T-helper 2 cell treated with Interferon-gamma antibody and Interleukin-4, amounts not matched to agents 5 μg/mL and 100 μg/mL, for 36 hours (primary cell): Measurements from ENCODE around the gene MSL3B.

Source experiments
- DNase-seq: peaks from one replicate; pipeline ENCODE4 v3.0.0; 2021; ENCODE audit warnings: low spot score
- H3K27ac Mint-ChIP-seq: one replicate; pipeline ENCODE4 v1.8.0; 2021; ENCODE audit warnings: mild to moderate bottlenecking, mixed read lengths
- H3K27me3 Mint-ChIP-seq: one replicate; pipeline ENCODE4 v1.8.0; 2021; ENCODE audit warnings: low read depth, mixed read lengths
- H3K36me3 Mint-ChIP-seq: one replicate; pipeline ENCODE4 v1.8.0; 2021; ENCODE audit warnings: low read depth, mixed read lengths
- H3K4me1 Mint-ChIP-seq: one replicate; pipeline ENCODE4 v1.8.0; 2021; ENCODE audit warnings: low read depth, mixed read lengths
- H3K4me3 Mint-ChIP-seq: one replicate; pipeline ENCODE4 v1.8.0; 2022; ENCODE audit warnings: mild to moderate bottlenecking, moderate library complexity, mixed read lengths
- H3K9me3 Mint-ChIP-seq: one replicate; pipeline ENCODE4 v1.8.0; 2021; ENCODE audit warnings: mixed read lengths

Gene MSL3B

GRCh38 chr2:233862261-233862768 lies 5.9 kb downstream of the MSL3B start:
- Mint-ChIP-seq H3K36me3 (peaks cover 22% of the 10 kb centered on the region), H3K4me1 (peaks cover 19% of the 10 kb centered on the region), H3K27ac (no peak overlapping the region), H3K4me3 (no peak overlapping the region), H3K9me3 (peaks cover 2% of the 10 kb centered on the region), H3K27me3 (peaks cover 5% of the 10 kb centered on the region)
- no peak for DNase-seq

- Mint-ChIP-seq H3K4me1 (peaks cover 15% of the 10 kb centered on the region), H3K27ac (no peak overlapping the region), H3K27me3 (peaks cover 5% of the 10 kb centered on the region), H3K9me3 (no peaks in the 10 kb centered on the region), H3K36me3 (peaks cover 9% of the 10 kb centered on the region), H3K4me3 (no peak overlapping the region)
- no peak for DNase-seq
These were observed 9.9 kb downstream of the MSL3B start for GRCh38 chr2:233858331-233858730.

GRCh38 chr2:233857511-233858141 lies 10.6 kb downstream of the MSL3B start:
- H3K27me3 Mint-ChIP-seq: peaks cover 5% of the 10 kb centered on the region
- H3K27ac Mint-ChIP-seq: no peak overlapping the region
- H3K4me1 Mint-ChIP-seq: peaks cover 21% of the 10 kb centered on the region
- H3K9me3 Mint-ChIP-seq: no peaks in the 10 kb centered on the region
- H3K36me3 Mint-ChIP-seq: peaks cover 16% of the 10 kb centered on the region
- peak overlapping the region; percentile 26 for H3K4me3 Mint-ChIP-seq
- DNase-seq: peak; percentile 47

GRCh38 chr2:233856184-233856583 lies 12.0 kb downstream of the MSL3B start:
- peaks cover 30% of the 10 kb centered on the region for H3K36me3 Mint-ChIP-seq
- peaks cover 3% of the 10 kb centered on the region for H3K27me3 Mint-ChIP-seq
- no peak overlapping the region for H3K4me3 Mint-ChIP-seq
- no peak overlapping the region for H3K27ac Mint-ChIP-seq
- peaks cover 35% of the 10 kb centered on the region for H3K4me1 Mint-ChIP-seq
- H3K9me3 Mint-ChIP-seq: no peaks in the 10 kb centered on the region
- DNase-seq: no peak

GRCh38 chr2:233855345-233855744 lies 12.8 kb downstream of the MSL3B start:
- H3K36me3 Mint-ChIP-seq: peaks cover 37% of the 10 kb centered on the region
- peaks cover 38% of the 10 kb centered on the region for H3K4me1 Mint-ChIP-seq
- H3K9me3 Mint-ChIP-seq: no peaks in the 10 kb centered on the region
- no peak for DNase-seq
- H3K4me3 Mint-ChIP-seq: peak overlapping the region; percentile 100
- peaks cover 3% of the 10 kb centered on the region for H3K27me3 Mint-ChIP-seq
- H3K27ac Mint-ChIP-seq: peak overlapping the region; percentile 41

GRCh38 chr2:233854241-233854981 lies 13.8 kb downstream of the MSL3B start, which contains the start of gene HJURP:
Gene HJURP, minus strand, starts transcription at chr2:233854535. Its CDS starts 35 bp downstream, at chr2:233854500.
- H3K4me1 Mint-ChIP-seq: peaks cover 38% of the 10 kb centered on the region
- peak; percentile 95 for DNase-seq
- peak within 1 kb of the TSS; percentile 100 for H3K4me3 Mint-ChIP-seq
- H3K9me3 Mint-ChIP-seq: no peaks in the 10 kb centered on the region
- H3K27me3 Mint-ChIP-seq: peaks cover under 1% of the 10 kb centered on the region
- H3K27ac Mint-ChIP-seq: peak within 1 kb of the TSS; percentile 99
- H3K36me3 Mint-ChIP-seq: peaks cover 45% of the 10 kb centered on the region

GRCh38 chr2:233853883-233854240 lies 14.3 kb downstream of the MSL3B start:
- Mint-ChIP-seq H3K4me3 (peak overlapping the region; percentile 100), H3K9me3 (no peaks in the 10 kb centered on the region), H3K36me3 (peaks cover 51% of the 10 kb centered on the region), H3K4me1 (peaks cover 44% of the 10 kb centered on the region), H3K27ac (peak overlapping the region; percentile 99), H3K27me3 (no peaks in the 10 kb centered on the region)
- no peak for DNase-seq

GRCh38 chr2:233853353-233853752 lies 14.8 kb downstream of the MSL3B start:
- Mint-ChIP-seq H3K4me1 (peaks cover 48% of the 10 kb centered on the region), H3K4me3 (peak overlapping the region; percentile 100), H3K27me3 (no peaks in the 10 kb centered on the region), H3K36me3 (peaks cover 56% of the 10 kb centered on the region), H3K27ac (peak overlapping the region; percentile 99), H3K9me3 (no peaks in the 10 kb centered on the region)
- DNase-seq: peak; percentile 7

GRCh38 chr2:233852056-233852455 lies 16.1 kb downstream of the MSL3B start:
- H3K36me3 Mint-ChIP-seq: peaks cover 67% of the 10 kb centered on the region
- no peaks in the 10 kb centered on the region for H3K9me3 Mint-ChIP-seq
- H3K4me1 Mint-ChIP-seq: peaks cover 50% of the 10 kb centered on the region
- DNase-seq: no peak
- peak overlapping the region; percentile 55 for H3K27ac Mint-ChIP-seq
- H3K4me3 Mint-ChIP-seq: peak overlapping the region; percentile 100
- no peaks in the 10 kb centered on the region for H3K27me3 Mint-ChIP-seq

GRCh38 chr2:233851169-233851568 lies 17.0 kb downstream of the MSL3B start:
- no peaks in the 10 kb centered on the region for H3K9me3 Mint-ChIP-seq
- no peak for DNase-seq
- peaks cover 50% of the 10 kb centered on the region for H3K4me1 Mint-ChIP-seq
- no peaks in the 10 kb centered on the region for H3K27me3 Mint-ChIP-seq
- peak overlapping the region; percentile 100 for H3K4me3 Mint-ChIP-seq
- no peak overlapping the region for H3K27ac Mint-ChIP-seq
- peaks cover 75% of the 10 kb centered on the region for H3K36me3 Mint-ChIP-seq

- no peak for DNase-seq
- peaks cover 47% of the 10 kb centered on the region for H3K4me1 Mint-ChIP-seq
- no peak overlapping the region for H3K4me3 Mint-ChIP-seq
- no peak overlapping the region for H3K27ac Mint-ChIP-seq
- H3K36me3 Mint-ChIP-seq: peaks cover 79% of the 10 kb centered on the region
- H3K9me3 Mint-ChIP-seq: no peaks in the 10 kb centered on the region
- H3K27me3 Mint-ChIP-seq: no peaks in the 10 kb centered on the region
These were observed 17.4 kb downstream of the MSL3B start for GRCh38 chr2:233850745-233851144.

- Mint-ChIP-seq H3K36me3 (peaks cover 89% of the 10 kb centered on the region), H3K4me3 (no peak overlapping the region), H3K4me1 (peaks cover 43% of the 10 kb centered on the region), H3K9me3 (no peaks in the 10 kb centered on the region), H3K27me3 (no peaks in the 10 kb centered on the region), H3K27ac (peak overlapping the region; percentile 41)
- peak; percentile 2 for DNase-seq
These were observed 18.4 kb downstream of the MSL3B start for GRCh38 chr2:233849607-233850271.

GRCh38 chr2:233848276-233848675 lies 19.9 kb downstream of the MSL3B start:
- Mint-ChIP-seq H3K4me3 (no peak overlapping the region), H3K27ac (peak overlapping the region; percentile 42), H3K27me3 (no peaks in the 10 kb centered on the region), H3K4me1 (peaks cover 43% of the 10 kb centered on the region), H3K9me3 (no peaks in the 10 kb centered on the region), H3K36me3 (peaks cover 93% of the 10 kb centered on the region)
- peak; percentile 2 for DNase-seq
